H1 (cell line): Measurements from ENCODE around the gene DCLRE1B. TPM values are rescaled to one million over a fixed set of nuclear protein-coding genes. Genes with fewer than 3 reads are reported as not detected.

ENCODE experiments used
- CTCF ChIA-PET: fragments of 300-600 bp; sonication (Branson Sonifier 250); formaldehyde crosslinking; loops from one replicate; lab custom pipeline; 2021; ENCODE audit not compliant: partially characterized antibody; lab: Charles Lee
- POLR2A ChIA-PET: fragments of 300-600 bp; sonication (Branson Sonifier 250); formaldehyde crosslinking; loops from one replicate; lab custom pipeline; 2021; ENCODE audit warnings: inconsistent platforms; ENCODE audit not compliant: partially characterized antibody; lab: Charles Lee
- DNase-seq, 2 experiments: peaks; one replicate each; pipeline versions ENCODE4 v3.0.0 to v3.0.0-alpha.2; 2010 to 2022; ENCODE audit warnings: low spot score in 2 of 2, low read depth in 1 of 2, mixed read lengths in 1 of 2
- FAIRE-seq: peaks from 2 replicates; lab custom pipeline; 2011; peaks lifted over from hg19 to GRCh38; lab: Jason Lieb, UNC
- H2AFZ ChIP-seq: 2 replicates; pipeline ENCODE4 v1.8.1; 2012; ENCODE audit warnings: low read length, inconsistent platforms
- H2AK5ac ChIP-seq: 2 replicates; pipeline ENCODE4 v1.6.1; 2013; ENCODE audit warnings: low read depth, low read length
- H2BK120ac ChIP-seq: replicated peaks from 2 replicates; pipeline ENCODE3; 2013; ENCODE audit warnings: low read depth, low read length, inconsistent platforms
- H2BK12ac ChIP-seq: 2 replicates; pipeline ENCODE4 v1.6.1; 2013; ENCODE audit warnings: low read depth, low read length
- H2BK15ac ChIP-seq: 2 replicates; pipeline ENCODE4 v1.6.1; 2013; ENCODE audit warnings: low read length
- H2BK20ac ChIP-seq: 2 replicates; pipeline ENCODE4 v1.6.1; 2013; ENCODE audit warnings: low read length
- H2BK5ac ChIP-seq: 2 replicates; pipeline ENCODE4 v1.6.1; 2013; ENCODE audit warnings: low read depth, low read length
- H3K14ac ChIP-seq: 2 replicates; pipeline ENCODE4 v1.6.1; 2013; ENCODE audit warnings: inconsistent platforms; ENCODE audit not compliant: insufficient read length
- H3K18ac ChIP-seq: 2 replicates; pipeline ENCODE4 v1.6.1; 2013; ENCODE audit warnings: low read length; ENCODE audit errors: extremely low read depth
- H3K23ac ChIP-seq: 2 replicates; pipeline ENCODE4 v1.6.1; 2013; ENCODE audit warnings: inconsistent platforms; ENCODE audit not compliant: insufficient read length
- H3K23me2 ChIP-seq: 2 replicates; pipeline ENCODE4 v1.6.1; 2013; ENCODE audit warnings: low read depth, low read length
- H3K27ac ChIP-seq: 2 replicates; pipeline ENCODE4 v1.6.1; 2011; ENCODE audit warnings: low read depth, low read length, inconsistent platforms
- H3K27me3 ChIP-seq, 4 experiments: replicated peaks in 1 of 4; 1 replicate in 1 of 4; 2 replicates in 3 of 4; pipeline versions ENCODE4 v1.6.1 to v1.8.1; 2011 to 2013; ENCODE audit warnings: low read length in 3 of 4, mild to moderate bottlenecking in 3 of 4, inconsistent platforms in 2 of 4, mixed read lengths in 2 of 4, moderate library complexity in 1 of 4; ENCODE audit not compliant: control insufficient read depth in 3 of 4, insufficient read depth in 3 of 4; ENCODE audit errors: extremely low read depth in 1 of 4
- H3K36me3 ChIP-seq, 4 experiments: 2 replicates each; pipeline versions ENCODE4 v1.6.1 to v1.8.1; 2011 to 2013; ENCODE audit warnings: mild to moderate bottlenecking in 4 of 4, low read length in 3 of 4, moderate library complexity in 2 of 4, control low read depth in 1 of 4, inconsistent platforms in 1 of 4; ENCODE audit not compliant: insufficient read depth in 4 of 4, control insufficient read depth in 2 of 4
- H3K4ac ChIP-seq: replicated peaks from 2 replicates; pipeline ENCODE3; 2013; ENCODE audit warnings: low read length, low read depth, mixed read lengths, inconsistent platforms; ENCODE audit not compliant: insufficient read length
- H3K4me1 ChIP-seq, 4 experiments: replicated peaks in 1 of 4; 1 replicate in 1 of 4; 2 replicates in 3 of 4; pipeline versions ENCODE4 v1.6.1 to v1.8.1; 2011 to 2013; ENCODE audit warnings: low read length in 3 of 4, inconsistent platforms in 2 of 4, mixed read lengths in 1 of 4; ENCODE audit not compliant: insufficient read depth in 4 of 4, control insufficient read depth in 3 of 4
- H3K4me2 ChIP-seq, 2 experiments: 2 replicates each; pipeline versions ENCODE4 v1.6.1 to v1.8.1; 2011 to 2013; ENCODE audit warnings: low read depth in 2 of 2, low read length in 2 of 2, control low read depth in 1 of 2, inconsistent platforms in 1 of 2, mild to moderate bottlenecking in 1 of 2; ENCODE audit not compliant: insufficient read depth in 1 of 2
- H3K4me3 ChIP-seq, 4 experiments: fragments of 200-600, 300-600 bp in 1 of 4; sonication (generic), shearing (Covaris generic), sonication (Bioruptor Twin) in 1 of 4; 2 replicates each; pipeline versions ENCODE4 v1.5.1 to v1.8.1; 2011 to 2016; ENCODE audit warnings: low read length in 4 of 4, low read depth in 3 of 4, control low read depth in 2 of 4, inconsistent platforms in 2 of 4, mild to moderate bottlenecking in 2 of 4, mixed read lengths in 1 of 4, moderate library complexity in 1 of 4; ENCODE audit not compliant: insufficient read depth in 2 of 4; ENCODE audit errors: extremely low read depth in 1 of 4
- H3K56ac ChIP-seq: replicated peaks from 2 replicates; pipeline ENCODE3; 2013; ENCODE audit warnings: low read depth, mild to moderate bottlenecking, mixed read lengths, low read length, inconsistent platforms; ENCODE audit not compliant: insufficient read length
- H3K79me1 ChIP-seq: 2 replicates; pipeline ENCODE4 v1.6.1; 2013; ENCODE audit warnings: low read depth, low read length, control low read depth
- H3K79me2 ChIP-seq, 2 experiments: 2 replicates each; pipeline versions ENCODE4 v1.6.1 to v1.8.1; 2012 to 2013; ENCODE audit warnings: low read length in 2 of 2, mild to moderate bottlenecking in 2 of 2, inconsistent platforms in 1 of 2; ENCODE audit not compliant: insufficient read depth in 2 of 2, control insufficient read depth in 1 of 2
- H3K9ac ChIP-seq, 4 experiments: replicated peaks in 1 of 4; 1 replicate in 1 of 4; 2 replicates in 3 of 4; pipeline versions ENCODE4 v1.6.1 to v1.8.1; 2011 to 2013; ENCODE audit warnings: low read depth in 3 of 4, low read length in 3 of 4, control low read depth in 2 of 4, mild to moderate bottlenecking in 2 of 4, moderate library complexity in 2 of 4, inconsistent platforms in 1 of 4; ENCODE audit errors: extremely low read depth in 1 of 4
- H3K9me3 ChIP-seq, 2 experiments: 2 replicates each; pipeline versions ENCODE4 v1.6.1 to v1.8.1; 2012 to 2013; ENCODE audit warnings: mild to moderate bottlenecking in 2 of 2, moderate library complexity in 2 of 2, control low read depth in 1 of 2, inconsistent platforms in 1 of 2, low read depth in 1 of 2, low read length in 1 of 2, mixed read lengths in 1 of 2; ENCODE audit not compliant: insufficient read depth in 2 of 2
- H4K20me1 ChIP-seq, 2 experiments: replicated peaks in 1 of 2; 2 replicates each; pipeline versions ENCODE3 to v1.8.1; 2011 to 2013; ENCODE audit warnings: inconsistent platforms in 2 of 2, low read length in 2 of 2, mild to moderate bottlenecking in 1 of 2; ENCODE audit not compliant: insufficient read depth in 2 of 2, control insufficient read depth in 1 of 2
- H4K5ac ChIP-seq: 2 replicates; pipeline ENCODE4 v1.6.1; 2013; ENCODE audit warnings: low read length, low read depth, mixed read lengths, inconsistent platforms; ENCODE audit not compliant: insufficient read length
- H4K8ac ChIP-seq: 2 replicates; pipeline ENCODE4 v1.8.0; 2013; ENCODE audit warnings: mild to moderate bottlenecking, moderate library complexity, low read length, inconsistent platforms; ENCODE audit not compliant: insufficient read depth; ENCODE audit errors: extremely low read depth
- H4K91ac ChIP-seq: replicated peaks from 2 replicates; pipeline ENCODE3; 2013; ENCODE audit warnings: low read length, mixed read lengths, inconsistent platforms; ENCODE audit not compliant: insufficient read length
- ASH2L ChIP-seq: fragments of 200-600, 300-600 bp; sonication (generic); IDR thresholded peaks from one replicate; pipeline ENCODE4 v1.7.1; 2017; ENCODE audit warnings: low read length
- BRCA1 ChIP-seq: IDR thresholded peaks from 2 replicates; pipeline ENCODE4 v1.6.1; 2012; ENCODE audit warnings: low read depth, low read length, improper control_type of control experiment
- CTBP2 ChIP-seq: IDR thresholded peaks from 2 replicates; pipeline ENCODE4 v1.7.0; 2011; ENCODE audit warnings: borderline replicate concordance, mild to moderate bottlenecking, moderate library complexity, mixed read lengths, low read length; ENCODE audit not compliant: insufficient read depth, insufficient read length
- HDAC6 ChIP-seq: IDR thresholded peaks from one replicate; pipeline ENCODE4 v1.7.1; 2012; ENCODE audit warnings: low read depth, mild to moderate bottlenecking, inconsistent platforms, low read length, moderate library complexity
- KDM4A ChIP-seq: IDR thresholded peaks from one replicate; pipeline ENCODE4 v1.7.1; 2012; ENCODE audit warnings: low read depth, mild to moderate bottlenecking, moderate library complexity, low read length, inconsistent platforms; ENCODE audit not compliant: severe bottlenecking
- NRF1 ChIP-seq: IDR thresholded peaks from 2 replicates; pipeline ENCODE4 v1.6.1; 2011; ENCODE audit warnings: mild to moderate bottlenecking, low read depth, low read length, improper control_type of control experiment
- PHF8 ChIP-seq: fragments of 200-600 bp; sonication (generic); conservative IDR thresholded peaks from 2 replicates; pipeline ENCODE4 v1.7.1; 2012; ENCODE audit warnings: low read depth, mild to moderate bottlenecking, inconsistent platforms, low read length, moderate library complexity
- RFX5 ChIP-seq: IDR thresholded peaks from 2 replicates; pipeline ENCODE4 v1.6.1; 2011; ENCODE audit warnings: low read depth, low read length, improper control_type of control experiment, borderline replicate concordance
- RNF2 ChIP-seq: fragments of 200-900, 300-1000 bp; sonication (generic); IDR thresholded peaks from 2 replicates; pipeline ENCODE4 v1.7.1; 2016; ENCODE audit warnings: borderline replicate concordance, low read depth, mild to moderate bottlenecking, antibody characterized with exemption, low read length; ENCODE audit not compliant: poor library complexity, severe bottlenecking; ENCODE audit errors: missing control alignments
- SIRT6 ChIP-seq: IDR thresholded peaks from one replicate; pipeline ENCODE4 v1.7.1; 2012; ENCODE audit warnings: low read length, inconsistent platforms
- SIX5 ChIP-seq: IDR thresholded peaks from 2 replicates; pipeline ENCODE4 v1.6.1; 2011; ENCODE audit warnings: mild to moderate bottlenecking, low read depth, low read length
- SP4 ChIP-seq: IDR thresholded peaks from 2 replicates; pipeline ENCODE4 v1.6.1; 2012; ENCODE audit warnings: low read length, inconsistent platforms
- TEAD4 ChIP-seq: IDR thresholded peaks from 2 replicates; pipeline ENCODE4 v1.6.1; 2012; ENCODE audit warnings: low read depth, low read length, inconsistent platforms, mixed read lengths
- WGBS, 2 experiments: shearing (Covaris generic) in 1 of 2; methylation state at CpG; one replicate each; pipeline versions ENCODE4 v1.1.6 to v1.1.7; 2013 to 2015; ENCODE audit warnings: low lambda C conversion rate in 2 of 2, mixed read lengths in 2 of 2, inconsistent platforms in 1 of 2, low coverage in 1 of 2, missing lambda C conversion rate in 1 of 2; ENCODE audit not compliant: insufficient replicate concordance in 2 of 2, insufficient coverage in 1 of 2, insufficient read length in 1 of 2; ENCODE audit errors: extremely low coverage in 1 of 2, missing lambda C conversion rate in 1 of 2; 5-methylcytosine and 5-hydroxymethylcytosine counted together
- polyA plus RNA-seq, 7 experiments: library from polyadenylated mRNA; depleted of rRNA in 3 of 7; stranded (reverse) in 5 of 7; unstranded in 2 of 7; fragments of >200 nt in 5 of 7; fragments of 200-250 nt in 2 of 7; gene quantifications; 1 replicate in 5 of 7; 2 replicates in 1 of 7; 4 replicates in 1 of 7; pipeline versions ENCODE4 v1.2.1 to v1.2.3, GENCODE V29; 2011 to 2013; ENCODE audit warnings: missing spikeins in 2 of 7, mixed read lengths in 2 of 7
- total RNA-seq: library from RNA; stranded (reverse); fragmentation: NEBNext Ultra II Directional; extraction: Animal tissue kit (Norgen Biotek cat#: 25700); gene quantifications from 2 replicates; pipeline ENCODE4 v1.2.1, GENCODE V29; 2021

Gene DCLRE1B
- total and polyA plus RNA-seq, 2 of the 8 experiments (the other 6 are each of a cell fraction or from before 2014, with no cell fraction given), result 5.5 to 11.0 TPM

DNA sequence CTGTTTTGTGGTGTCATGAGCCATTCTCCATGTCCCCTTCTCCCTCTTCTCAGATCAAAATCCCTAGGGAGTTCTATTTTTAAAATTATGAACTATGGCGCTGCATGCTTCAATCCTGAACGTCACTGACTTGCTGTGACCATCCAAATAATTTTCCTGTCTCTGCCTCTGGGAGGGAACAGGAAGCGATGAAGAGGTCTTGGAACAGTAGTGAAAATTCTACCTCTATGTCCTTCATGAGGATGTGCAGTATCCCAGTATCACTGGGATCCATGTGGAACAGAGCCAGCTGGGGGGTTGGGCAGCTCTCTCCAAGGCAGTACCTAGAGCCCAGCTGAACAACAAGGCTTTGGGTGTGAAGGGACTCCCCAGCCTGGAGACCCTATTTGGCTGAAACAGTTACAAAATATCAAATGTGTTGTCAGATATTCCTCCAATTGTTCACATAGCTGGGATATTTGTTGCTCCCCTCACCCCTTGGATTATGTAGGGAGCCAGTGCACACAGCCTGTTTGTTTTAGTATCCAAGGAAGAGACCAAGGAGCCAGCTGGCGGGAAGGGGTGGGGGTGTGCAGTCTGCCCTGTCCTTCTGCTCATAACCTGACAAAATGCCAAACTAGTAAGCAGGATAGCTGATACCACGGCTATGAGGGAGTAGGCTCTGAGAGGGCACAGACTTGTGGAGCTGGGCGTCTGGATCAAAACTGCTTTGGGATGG is 7.6 kb downstream of the DCLRE1B start:
- Histone ChIP-seq H2AK5ac (no peak overlapping the region), H2BK5ac (no peak overlapping the region), H3K4me3 (no peak overlapping the region), H3K9ac (no peak overlapping the region; a peak in 1 of 7 replicates), H3K9me3 (no peaks in the 10 kb centered on the region), H2BK12ac (no peak overlapping the region), H3K23me2 (no peaks in the 10 kb centered on the region), H3K56ac (no peak overlapping the region), H4K20me1 (no peaks in the 10 kb centered on the region), H3K18ac (no peak overlapping the region), H4K91ac (no peak overlapping the region), H3K79me2 (no peaks in the 10 kb centered on the region), H4K5ac (no peak overlapping the region), H3K79me1 (no peaks in the 10 kb centered on the region), H3K14ac (no peak overlapping the region), H3K4me2 (no peak overlapping the region), H3K4ac (no peak overlapping the region), H2BK15ac (no peak overlapping the region), H2AFZ (no peak overlapping the region), H3K23ac (no peak overlapping the region), H3K36me3 (peaks cover 2 to 24% (median 14%) of the 10 kb centered on the region in 4 experiments; a peak in 5 of 8 replicates), H4K8ac (no peak overlapping the region)
- ChIA-PET CTCF (interaction anchor here (0.6 to 0.8 kb wide), 2 partner anchors 77 to 388 kb away, joined by 3 read pairs; no protein-coding TSS in a partner anchor), POLR2A (interaction anchor here (1.1 kb wide), 1 partner anchor 14 kb away, joined by 3 read pairs; no protein-coding TSS in a partner anchor)
- FAIRE-seq, result no peak
- TF ChIP-seq ASH2L, result no peak
- TF ChIP-seq PHF8, result no peak
- TF ChIP-seq KDM4A, result no peak
- no peak for TF ChIP-seq NRF1
- no peak for TF ChIP-seq RFX5
- TF ChIP-seq BRCA1, result no peak
- TF ChIP-seq SP4, result no peak
- TF ChIP-seq SIX5, result no peak
- no peak for TF ChIP-seq RNF2
- TF ChIP-seq SIRT6, result no peak
- TF ChIP-seq CTBP2, result no peak
- no peak for TF ChIP-seq HDAC6
- TF ChIP-seq TEAD4, result no peak
- TF ChIP-seq, all 59 proteins: peak for 0
- WGBS, 2 experiments, result 74% methylated on average over 6 of the region's 6 CpGs; no CpG with 5 or more reads in 1 of the 2 experiments
- no peaks in the 10 kb centered on the region for H3K27me3 ChIP-seq
- no peak overlapping the region for H2BK120ac ChIP-seq
- H2BK20ac ChIP-seq, result no peak overlapping the region
- no peak for DNase-seq
- H3K4me1 ChIP-seq, result no peaks in the 10 kb centered on the region
- H3K27ac ChIP-seq, result no peak overlapping the region
